Activated CD4-positive, alpha-beta memory T cell treated with anti-CD3 and anti-CD28 coated beads, Interleukin-2, amount 10 ng/mL, durations not matched to agents 7 days and 5 days (primary cell): Measurements from ENCODE around the gene MRLN. TPM values are rescaled to one million over a fixed set of nuclear protein-coding genes. Genes with fewer than 3 reads are reported as not detected.

Source experiments
- CTCF ChIA-PET: fragments of 350-600 bp; sonication (Branson Sonifier 250); formaldehyde crosslinking; loops from one replicate; lab custom pipeline; 2021; ENCODE audit warnings: antibody characterized with exemption, inconsistent platforms; lab: Charles Lee
- POLR2A ChIA-PET: fragments of 350-600 bp; sonication (Branson Sonifier 250); formaldehyde crosslinking; loops from one replicate; lab custom pipeline; 2021; ENCODE audit warnings: antibody characterized with exemption; lab: Charles Lee
- DNase-seq: peaks from one replicate; pipeline ENCODE4 v3.0.0-alpha.2; 2020
- H3K27ac Mint-ChIP-seq: one replicate; pipeline ENCODE4 v1.8.0; 2021; ENCODE audit warnings: mild to moderate bottlenecking, mixed read lengths
- H3K27me3 Mint-ChIP-seq: one replicate; pipeline ENCODE4 v1.8.0; 2021; ENCODE audit warnings: mixed read lengths
- H3K36me3 Mint-ChIP-seq: one replicate; pipeline ENCODE4 v1.8.0; 2021; ENCODE audit warnings: low read depth, mixed read lengths
- H3K4me1 Mint-ChIP-seq: one replicate; pipeline ENCODE4 v1.8.0; 2021; ENCODE audit warnings: mixed read lengths
- H3K4me3 Mint-ChIP-seq: one replicate; pipeline ENCODE4 v1.8.0; 2021; ENCODE audit warnings: mild to moderate bottlenecking, mixed read lengths
- H3K9me3 Mint-ChIP-seq: one replicate; pipeline ENCODE4 v1.8.0; 2021; ENCODE audit warnings: mixed read lengths
- total RNA-seq, 2 experiments: library from RNA; stranded (reverse); gene quantifications; one replicate each; pipeline ENCODE4 v1.2.3, GENCODE V29; 2021

Gene MRLN
- total RNA-seq, 2 experiments from 2014 or later, result not detected

- Mint-ChIP-seq H3K36me3 (no peaks in the 10 kb centered on the region), H3K4me3 (peak within 1 kb of the TSS; percentile 64), H3K27me3 (peaks cover 68% of the 10 kb centered on the region), H3K9me3 (no peaks in the 10 kb centered on the region), H3K27ac (no peak within 1 kb of the TSS), H3K4me1 (peaks cover 7% of the 10 kb centered on the region)
- POLR2A ChIA-PET, result interaction anchor here (0.7 to 0.8 kb wide), 2 partner anchors 56 to 178 kb away, joined by 3 to 4 read pairs; no protein-coding TSS in a partner anchor
- CTCF ChIA-PET, result interaction anchor here (1.1 to 1.7 kb wide), 4 partner anchors 30 to 99 kb away, joined by 3 to 5 read pairs (median 4); no protein-coding TSS in a partner anchor
- DNase-seq, result peak; percentile 58
These were observed 43.7 kb downstream of the MRLN start, which contains the start of gene SLC16A9 for GRCh38 chr10:59709395-59710125. Gene SLC16A9, minus strand, starts transcription at chr10:59709850. Its CDS starts 25,559 bp downstream, at chr10:59684291.

- Mint-ChIP-seq H3K4me3 (peak overlapping the region; percentile 54), H3K4me1 (peaks cover 7% of the 10 kb centered on the region), H3K36me3 (no peaks in the 10 kb centered on the region), H3K27me3 (peaks cover 62% of the 10 kb centered on the region), H3K27ac (no peak overlapping the region), H3K9me3 (no peaks in the 10 kb centered on the region)
- DNase-seq, result no peak
- ChIA-PET POLR2A (interaction anchor here (0.8 kb wide), 1 partner anchor 55 kb away, joined by 3 read pairs; no protein-coding TSS in a partner anchor), CTCF (interaction anchor here (1.1 to 1.7 kb wide), 5 partner anchors 30 to 156 kb away, joined by 3 to 5 read pairs (median 3); no protein-coding TSS in a partner anchor)
These were observed 44.4 kb downstream of the MRLN start for GRCh38 chr10:59708816-59709394.

GRCh38 chr10:59706851-59707797 is 46.1 kb downstream of the MRLN start:
- CTCF ChIA-PET, result interaction anchor here (1.6 kb wide), 1 partner anchor 158 kb away, joined by 3 read pairs; no protein-coding TSS in a partner anchor
- H3K27me3 Mint-ChIP-seq, result peaks cover 45% of the 10 kb centered on the region
- no peaks in the 10 kb centered on the region for H3K9me3 Mint-ChIP-seq
- POLR2A ChIA-PET, result no interaction called here
- H3K4me1 Mint-ChIP-seq, result peaks cover 7% of the 10 kb centered on the region
- no peak overlapping the region for H3K4me3 Mint-ChIP-seq
- DNase-seq, result no peak
- no peak overlapping the region for H3K27ac Mint-ChIP-seq
- no peaks in the 10 kb centered on the region for H3K36me3 Mint-ChIP-seq

- ChIA-PET CTCF (no interaction called here), POLR2A (no interaction called here)
- H3K27me3 Mint-ChIP-seq, result peaks cover 36% of the 10 kb centered on the region
- no peaks in the 10 kb centered on the region for H3K36me3 Mint-ChIP-seq
- no peak overlapping the region for H3K4me3 Mint-ChIP-seq
- H3K4me1 Mint-ChIP-seq, result peaks cover 7% of the 10 kb centered on the region
- no peak for DNase-seq
- no peak overlapping the region for H3K27ac Mint-ChIP-seq
- H3K9me3 Mint-ChIP-seq, result no peaks in the 10 kb centered on the region
These were observed 47.3 kb downstream of the MRLN start for GRCh38 chr10:59705931-59706330.

GRCh38 chr10:59704630-59705029 is 48.6 kb downstream of the MRLN start:
- POLR2A ChIA-PET, result no interaction called here
- CTCF ChIA-PET, result no interaction called here
- peaks cover 29% of the 10 kb centered on the region for H3K27me3 Mint-ChIP-seq
- no peaks in the 10 kb centered on the region for H3K9me3 Mint-ChIP-seq
- H3K4me1 Mint-ChIP-seq, result peaks cover 2% of the 10 kb centered on the region
- DNase-seq, result no peak
- H3K4me3 Mint-ChIP-seq, result no peak overlapping the region
- H3K36me3 Mint-ChIP-seq, result no peaks in the 10 kb centered on the region
- H3K27ac Mint-ChIP-seq, result no peak overlapping the region

GRCh38 chr10:59702347-59702746 is 50.9 kb downstream of the MRLN start:
- no peak for DNase-seq
- POLR2A ChIA-PET, result no interaction called here

GRCh38 chr10:59700709-59701108 is 52.5 kb downstream of the MRLN start:
- Mint-ChIP-seq H3K4me3 (no peak overlapping the region), H3K4me1 (no peaks in the 10 kb centered on the region), H3K27ac (no peak overlapping the region), H3K9me3 (no peaks in the 10 kb centered on the region), H3K27me3 (peaks cover 6% of the 10 kb centered on the region), H3K36me3 (no peaks in the 10 kb centered on the region)
- ChIA-PET POLR2A (interaction anchor here (1.2 kb wide), 1 partner anchor 21 kb away, joined by 3 read pairs; no protein-coding TSS in a partner anchor), CTCF (interaction anchor here (0.6 kb wide), 1 partner anchor 79 kb away, joined by 3 read pairs; no protein-coding TSS in a partner anchor)
- DNase-seq, result no peak

More at GRCh38 chr10:59702347-59702746, 50.9 kb downstream of the MRLN start:
- no peaks in the 10 kb centered on the region for H3K9me3 Mint-ChIP-seq
- CTCF ChIA-PET, result no interaction called here
- no peak overlapping the region for H3K27ac Mint-ChIP-seq
- H3K27me3 Mint-ChIP-seq, result peaks cover 15% of the 10 kb centered on the region
- H3K36me3 Mint-ChIP-seq, result no peaks in the 10 kb centered on the region
- no peaks in the 10 kb centered on the region for H3K4me1 Mint-ChIP-seq
- H3K4me3 Mint-ChIP-seq, result no peak overlapping the region

GRCh38 chr10:59698326-59698725 is 54.9 kb downstream of the MRLN start:
- ChIA-PET CTCF (interaction anchor here (0.7 kb wide), 1 partner anchor 91 kb away, joined by 3 read pairs; no protein-coding TSS in a partner anchor), POLR2A (no interaction called here)
- peaks cover 6% of the 10 kb centered on the region for H3K27me3 Mint-ChIP-seq
- no peaks in the 10 kb centered on the region for H3K36me3 Mint-ChIP-seq
- no peaks in the 10 kb centered on the region for H3K9me3 Mint-ChIP-seq
- no peak overlapping the region for H3K27ac Mint-ChIP-seq
- DNase-seq, result no peak
- no peaks in the 10 kb centered on the region for H3K4me1 Mint-ChIP-seq
- no peak overlapping the region for H3K4me3 Mint-ChIP-seq

GRCh38 chr10:59695637-59696036 is 57.6 kb downstream of the MRLN start:
- POLR2A ChIA-PET, result no interaction called here
- CTCF ChIA-PET, result no interaction called here
- DNase-seq, result no peak
- H3K27me3 Mint-ChIP-seq, result peaks cover 6% of the 10 kb centered on the region
- H3K4me1 Mint-ChIP-seq, result no peaks in the 10 kb centered on the region
- no peaks in the 10 kb centered on the region for H3K36me3 Mint-ChIP-seq
- H3K9me3 Mint-ChIP-seq, result no peaks in the 10 kb centered on the region
- no peak overlapping the region for H3K4me3 Mint-ChIP-seq
- H3K27ac Mint-ChIP-seq, result no peak overlapping the region

- no peak overlapping the region for H3K4me3 Mint-ChIP-seq
- DNase-seq, result no peak
- no peaks in the 10 kb centered on the region for H3K36me3 Mint-ChIP-seq
- ChIA-PET CTCF (no interaction called here), POLR2A (no interaction called here)
- H3K27ac Mint-ChIP-seq, result no peak overlapping the region
- no peaks in the 10 kb centered on the region for H3K9me3 Mint-ChIP-seq
- peaks cover 9% of the 10 kb centered on the region for H3K27me3 Mint-ChIP-seq
- no peaks in the 10 kb centered on the region for H3K4me1 Mint-ChIP-seq
These were observed 58.3 kb downstream of the MRLN start for GRCh38 chr10:59694936-59695335.

- CTCF ChIA-PET, result no interaction called here
These were observed 61.1 kb downstream of the MRLN start for GRCh38 chr10:59692113-59692512.

GRCh38 chr10:59688921-59689351 is 64.3 kb downstream of the MRLN start:
- ChIA-PET POLR2A (no interaction called here), CTCF (no interaction called here)
- Mint-ChIP-seq H3K4me1 (no peaks in the 10 kb centered on the region), H3K4me3 (no peak overlapping the region), H3K36me3 (no peaks in the 10 kb centered on the region), H3K27me3 (peaks cover 15% of the 10 kb centered on the region), H3K27ac (no peak overlapping the region), H3K9me3 (no peaks in the 10 kb centered on the region)
- no peak for DNase-seq

More at GRCh38 chr10:59692113-59692512, 61.1 kb downstream of the MRLN start:
- peaks cover 11% of the 10 kb centered on the region for H3K27me3 Mint-ChIP-seq
- no peak overlapping the region for H3K27ac Mint-ChIP-seq
- H3K4me3 Mint-ChIP-seq, result no peak overlapping the region
- no peaks in the 10 kb centered on the region for H3K9me3 Mint-ChIP-seq
- H3K4me1 Mint-ChIP-seq, result no peaks in the 10 kb centered on the region
- no peaks in the 10 kb centered on the region for H3K36me3 Mint-ChIP-seq
- POLR2A ChIA-PET, result no interaction called here
- no peak for DNase-seq
